ENCODE measurements around the gene DPP6.

- TF ChIP-seq POLR2A (IDR thresholded peaks at IDR 0.05; ENCODE audit: low read length) (no peak), GATA1 (IDR thresholded peaks at IDR 0.05; ENCODE audit: low read depth, low read length) (no peak)
Observed at GRCh38 chr7:154653281-154653680, 601.1 kb downstream of the DPP6 start.
